ENCODE results near the gene F5. TPM values are rescaled to one million over a fixed set of nuclear protein-coding genes. Genes with fewer than 3 reads are reported as not detected.
A peak's percentile ranks its signal among the peaks of the same experiment; 100 is the strongest.

Gene F5
- total and polyA plus RNA-seq, 2 of the 13 experiments (the other 11 are each of a cell fraction or from before 2014, with no cell fraction given): 38.3 to 64.0 TPM

DNA sequence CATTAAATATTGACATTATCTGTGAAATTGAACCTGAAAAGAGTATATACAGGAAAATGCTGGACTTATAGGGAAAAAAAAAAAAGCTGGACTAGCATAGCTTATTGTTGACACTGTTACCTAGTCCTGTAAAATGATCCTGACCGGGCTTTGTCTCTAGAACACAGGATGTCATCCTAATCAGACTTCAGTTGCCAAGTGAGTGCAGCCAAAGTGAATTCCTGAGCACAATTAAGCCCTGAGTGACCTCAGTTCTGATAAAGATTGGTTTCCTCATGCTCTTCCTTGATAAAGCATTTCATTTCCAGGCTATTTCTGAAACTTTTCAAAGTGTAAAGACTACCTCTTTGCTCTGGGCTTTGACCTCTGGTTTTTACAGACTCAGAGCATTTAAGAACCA lies 23.8 kb upstream of the F5 start:
- peaks cover 3% of the 10 kb centered on the region for H3K4me1 ChIP-seq (ENCODE audit: insufficient read depth, low read length)
- H4K20me1 ChIP-seq (ENCODE audit: insufficient read depth, low read length): no peaks in the 10 kb centered on the region
- no TSS peak for BruUV-seq (replicated peaks)
- H3K9ac ChIP-seq (ENCODE audit: insufficient read depth, low read depth, low read length): no peak overlapping the region
- POLR2A ChIA-PET: no interaction called here
- DNase-seq (ENCODE audit: low spot score) (no peak), ATAC-seq (peak; percentile 46; the same call in 1 of the 3 replicates), FAIRE-seq (no peak)
- no peaks in the 10 kb centered on the region for H3K79me2 ChIP-seq (ENCODE audit: insufficient read depth, low read length)
- no peaks in the 10 kb centered on the region for H3K9me3 ChIP-seq (ENCODE audit: low read length)
- H3K27ac ChIP-seq (ENCODE audit: extremely low read length, insufficient read depth, low read length): no peak overlapping the region
- CTCF ChIA-PET (ENCODE audit: low intra/inter-chr PET ratio, low total read pairs): no interaction called here
- H3K27me3 ChIP-seq (ENCODE audit: control insufficient read depth in 1 of 2, insufficient read depth in 2 of 2, low read length in 2 of 2): peaks cover 0 to 19% of the 10 kb centered on the region in 2 experiments; a peak in 3 of 5 replicates
- no peak overlapping the region for H3K4me3 ChIP-seq (replicated peaks in 1 of 3; ENCODE audit: insufficient read depth in 1 of 3, low read depth in 2 of 3, low read length in 3 of 3)
- intact Hi-C loops (cut with micrococcal nuclease; ENCODE audit: unreplicated experiment): no loop called here
- in situ Hi-C loops (cut with HindIII; ENCODE audit: extremely low pct_ligation_motif_present, low pct_unique_long_range_greater_than_20kb): no loop called here
- peak; percentile 32; the same call in 1 of the 2 replicates for TF ChIP-seq PRDM15 (CRISPR knock-in tag; IDR thresholded peaks at IDR 0.05)
- TF ChIP-seq RORA (CRISPR knock-in tag; IDR thresholded peaks at IDR 0.05): no peak
- WGBS (ENCODE audit: low lambda C conversion rate): 0% methylated on average over 1 of the region's 1 CpG
- H3K36me3 ChIP-seq (replicated peaks in 1 of 2; ENCODE audit: control insufficient read depth in 1 of 2, insufficient read depth in 2 of 2, low read length in 2 of 2): no peaks in the 10 kb centered on the region
- no peak overlapping the region for H2AFZ ChIP-seq (ENCODE audit: low read length)
- H3K4me2 ChIP-seq (ENCODE audit: low read depth, low read length): no peak overlapping the region

DNA sequence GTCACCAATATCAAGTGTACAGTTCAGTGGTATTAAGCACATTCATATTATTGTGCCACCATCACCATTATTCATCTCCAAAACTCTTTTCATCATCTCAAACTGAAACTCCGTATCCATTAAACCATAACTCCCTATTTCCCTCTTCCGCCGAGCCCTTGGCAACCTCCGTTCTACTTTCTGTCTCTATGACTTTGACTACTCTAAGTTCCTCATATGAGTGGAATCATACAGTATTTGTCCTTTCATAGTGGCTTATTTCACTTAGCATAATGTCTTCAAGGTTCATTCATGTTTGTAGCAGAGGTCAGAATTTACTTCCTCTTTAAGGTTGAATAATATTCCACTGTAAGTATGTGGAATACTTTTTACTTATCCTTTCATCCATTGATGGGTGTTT lies 21.9 kb upstream of the F5 start:
- DNase-seq (ENCODE audit: low spot score) (no peak), ATAC-seq (no peak), FAIRE-seq (no peak)
- Histone ChIP-seq H3K27ac (ENCODE audit: extremely low read length, insufficient read depth, low read length) (no peak overlapping the region), H3K27me3 (ENCODE audit: control insufficient read depth in 1 of 2, insufficient read depth in 2 of 2, low read length in 2 of 2) (peaks cover 0 to 10% of the 10 kb centered on the region in 2 experiments; a peak in 2 of 5 replicates), H3K4me1 (ENCODE audit: insufficient read depth, low read length) (peaks cover 10% of the 10 kb centered on the region), H4K20me1 (ENCODE audit: insufficient read depth, low read length) (no peaks in the 10 kb centered on the region), H3K9ac (ENCODE audit: insufficient read depth, low read depth, low read length) (no peak overlapping the region), H3K36me3 (replicated peaks in 1 of 2; ENCODE audit: control insufficient read depth in 1 of 2, insufficient read depth in 2 of 2, low read length in 2 of 2) (no peaks in the 10 kb centered on the region), H3K9me3 (ENCODE audit: low read length) (no peaks in the 10 kb centered on the region), H3K79me2 (ENCODE audit: insufficient read depth, low read length) (no peaks in the 10 kb centered on the region), H2AFZ (ENCODE audit: low read length) (no peak overlapping the region), H3K4me3 (replicated peaks in 1 of 3; ENCODE audit: insufficient read depth in 1 of 3, low read depth in 2 of 3, low read length in 3 of 3) (no peak overlapping the region), H3K4me2 (ENCODE audit: low read depth, low read length) (no peak overlapping the region)
- in situ Hi-C loops (cut with HindIII; ENCODE audit: extremely low pct_ligation_motif_present, low pct_unique_long_range_greater_than_20kb) (no loop called here), intact Hi-C loops (cut with micrococcal nuclease; ENCODE audit: unreplicated experiment) (no loop called here)
- BruUV-seq (replicated peaks): no TSS peak
- ChIA-PET CTCF (ENCODE audit: low intra/inter-chr PET ratio, low total read pairs) (no interaction called here), POLR2A (no interaction called here)
- whole genome bisulfite sequencing (ENCODE audit: low lambda C conversion rate): 80% methylated on average over 4 of the region's 4 CpGs
- TF ChIP-seq ELF4 (CRISPR knock-in tag; IDR thresholded peaks at IDR 0.05; ENCODE audit: borderline replicate concordance) (no peak), HBP1 (CRISPR knock-in tag; IDR thresholded peaks at IDR 0.05; ENCODE audit: low read depth) (no peak), THAP8 (CRISPR knock-in tag; IDR thresholded peaks at IDR 0.05; ENCODE audit: borderline replicate concordance) (no peak), FLYWCH1 (CRISPR knock-in tag; IDR thresholded peaks at IDR 0.05) (no peak), ZNF451 (CRISPR knock-in tag; IDR thresholded peaks at IDR 0.05) (no peak), NFRKB (IDR thresholded peaks at IDR 0.05) (no peak), ZNF577 (CRISPR knock-in tag; IDR thresholded peaks at IDR 0.05; ENCODE audit: borderline replicate concordance, low read depth) (no peak), ZNF124 (CRISPR knock-in tag; IDR thresholded peaks at IDR 0.05) (no peak), ZNF547 (CRISPR knock-in tag; IDR thresholded peaks at IDR 0.05) (no peak), ZSCAN31 (CRISPR knock-in tag; IDR thresholded peaks at IDR 0.05; ENCODE audit: low read depth) (no peak)
- TF ChIP-seq, protein P1, sequence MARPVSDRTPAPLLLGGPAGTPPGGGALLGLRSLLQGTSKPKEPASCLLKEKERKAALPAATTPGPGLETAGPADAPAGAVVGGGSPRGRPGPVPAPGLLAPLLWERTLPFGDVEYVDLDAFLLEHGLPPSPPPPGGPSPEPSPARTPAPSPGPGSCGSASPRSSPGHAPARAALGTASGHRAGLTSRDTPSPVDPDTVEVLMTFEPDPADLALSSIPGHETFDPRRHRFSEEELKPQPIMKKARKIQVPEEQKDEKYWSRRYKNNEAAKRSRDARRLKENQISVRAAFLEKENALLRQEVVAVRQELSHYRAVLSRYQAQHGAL (CRISPR knock-in tag; IDR thresholded peaks at IDR 0.05; ENCODE audit: not compliant biosample characterization): no peak

All from HepG2 (cell line).